ENCODE results near the gene PARD3.

DNA sequence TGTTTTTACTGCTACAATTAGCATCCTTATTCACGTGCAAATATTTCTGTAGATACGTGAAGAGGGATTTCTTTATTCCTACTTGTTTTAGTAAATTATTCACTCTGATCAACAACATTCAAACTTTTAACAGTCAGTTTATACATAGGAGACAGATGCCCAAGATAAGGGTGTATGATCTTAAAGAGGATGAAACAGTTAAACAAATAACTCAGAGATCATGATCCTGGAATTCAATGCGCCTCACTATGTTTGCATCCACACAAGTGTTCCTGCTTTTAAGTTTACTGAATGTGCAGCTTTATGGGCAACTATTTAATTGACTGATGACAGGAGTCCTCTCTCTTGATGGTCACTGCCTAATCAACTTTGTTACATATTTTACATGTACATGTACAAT lies 394.8 kb downstream of the PARD3 start:
- TF ChIP-seq, protein P1, sequence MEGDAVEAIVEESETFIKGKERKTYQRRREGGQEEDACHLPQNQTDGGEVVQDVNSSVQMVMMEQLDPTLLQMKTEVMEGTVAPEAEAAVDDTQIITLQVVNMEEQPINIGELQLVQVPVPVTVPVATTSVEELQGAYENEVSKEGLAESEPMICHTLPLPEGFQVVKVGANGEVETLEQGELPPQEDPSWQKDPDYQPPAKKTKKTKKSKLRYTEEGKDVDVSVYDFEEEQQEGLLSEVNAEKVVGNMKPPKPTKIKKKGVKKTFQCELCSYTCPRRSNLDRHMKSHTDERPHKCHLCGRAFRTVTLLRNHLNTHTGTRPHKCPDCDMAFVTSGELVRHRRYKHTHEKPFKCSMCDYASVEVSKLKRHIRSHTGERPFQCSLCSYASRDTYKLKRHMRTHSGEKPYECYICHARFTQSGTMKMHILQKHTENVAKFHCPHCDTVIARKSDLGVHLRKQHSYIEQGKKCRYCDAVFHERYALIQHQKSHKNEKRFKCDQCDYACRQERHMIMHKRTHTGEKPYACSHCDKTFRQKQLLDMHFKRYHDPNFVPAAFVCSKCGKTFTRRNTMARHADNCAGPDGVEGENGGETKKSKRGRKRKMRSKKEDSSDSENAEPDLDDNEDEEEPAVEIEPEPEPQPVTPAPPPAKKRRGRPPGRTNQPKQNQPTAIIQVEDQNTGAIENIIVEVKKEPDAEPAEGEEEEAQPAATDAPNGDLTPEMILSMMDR (IDR thresholded peaks at IDR 0.05) = no peak
- TF ChIP-seq POLR2A (IDR thresholded peaks at IDR 0.05) = no peak
